ENCODE results near the gene IRGQ.
"Not testable (repeated sequence)": the region's sequence is repeated elsewhere in the genome, so short reads cannot be mapped to it uniquely, and the experiment has no call there.

Gene IRGQ

GRCh38 chr19:43595999-43596841 lies at the start of gene IRGQ, which contains the start of gene ZNF576:
TSS of gene IRGQ (minus strand) at chr19:43596134. CDS start at chr19:43595338, 796 bp downstream.
TSS of gene ZNF576 (plus strand) at chr19:43596595. CDS start at chr19:43597109, 514 bp downstream.
- DNase-seq = peak; percentile 99

GRCh38 chr19:43644181-43644580 lies 48.2 kb upstream of the IRGQ start:
- DNase-seq = no peak

DNA sequence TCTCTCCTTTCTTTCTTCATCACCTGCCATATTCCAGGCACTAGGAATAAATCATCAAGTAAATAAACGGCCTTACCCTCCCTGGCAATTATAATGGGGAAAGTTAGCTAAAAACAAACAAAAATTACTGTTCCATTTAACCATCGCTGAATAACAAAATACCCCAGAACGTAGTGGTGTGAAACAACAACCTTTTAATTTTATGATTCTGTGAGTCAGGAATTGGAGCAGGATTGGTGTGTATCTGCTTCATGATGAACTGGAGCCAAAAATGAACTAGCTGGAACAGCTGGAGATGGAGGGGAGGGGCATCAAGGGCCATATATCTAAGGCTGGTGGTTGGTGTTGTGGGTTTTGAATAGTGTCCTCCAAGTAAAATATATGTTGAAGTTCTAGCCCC lies 47.4 kb upstream of the IRGQ start:
- DNase-seq = no peak

DNA sequence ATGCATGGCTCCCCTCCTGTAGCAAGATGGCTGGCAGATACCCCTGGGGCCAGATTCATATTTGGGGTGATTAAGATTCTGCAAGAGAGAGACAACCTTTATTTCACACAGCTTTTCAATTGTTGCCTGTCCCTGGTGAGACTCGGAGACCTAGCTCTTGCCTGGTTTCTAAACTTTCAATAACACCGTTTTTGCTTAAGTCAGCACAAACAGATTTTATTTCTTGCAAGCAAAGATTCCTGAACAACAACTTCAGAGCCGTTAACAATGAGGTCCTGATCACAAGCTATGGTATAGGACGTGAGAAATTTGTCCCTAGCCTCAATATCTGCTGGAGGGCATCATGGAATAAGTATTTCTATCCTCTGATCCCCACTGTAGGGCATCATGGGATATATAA lies 46.6 kb upstream of the IRGQ start:
- DNase-seq = no peak

GRCh38 chr19:43641333-43641732 lies 45.4 kb upstream of the IRGQ start:
- DNase-seq = no peak

GRCh38 chr19:43640424-43640757 lies 44.5 kb upstream of the IRGQ start:
- no peak for DNase-seq

GRCh38 chr19:43639519-43640423 lies 43.8 kb upstream of the IRGQ start, which contains the start of gene CADM4:
TSS of gene CADM4 (minus strand) at chr19:43639850. CDS start at chr19:43639790, 60 bp downstream.
- DNase-seq = no peak

GRCh38 chr19:43638995-43639518 lies 43.1 kb upstream of the IRGQ start:
- DNase-seq = no peak

- DNase-seq = no peak
Measured at GRCh38 chr19:43638214-43638994, 42.5 kb upstream of the IRGQ start.

DNA sequence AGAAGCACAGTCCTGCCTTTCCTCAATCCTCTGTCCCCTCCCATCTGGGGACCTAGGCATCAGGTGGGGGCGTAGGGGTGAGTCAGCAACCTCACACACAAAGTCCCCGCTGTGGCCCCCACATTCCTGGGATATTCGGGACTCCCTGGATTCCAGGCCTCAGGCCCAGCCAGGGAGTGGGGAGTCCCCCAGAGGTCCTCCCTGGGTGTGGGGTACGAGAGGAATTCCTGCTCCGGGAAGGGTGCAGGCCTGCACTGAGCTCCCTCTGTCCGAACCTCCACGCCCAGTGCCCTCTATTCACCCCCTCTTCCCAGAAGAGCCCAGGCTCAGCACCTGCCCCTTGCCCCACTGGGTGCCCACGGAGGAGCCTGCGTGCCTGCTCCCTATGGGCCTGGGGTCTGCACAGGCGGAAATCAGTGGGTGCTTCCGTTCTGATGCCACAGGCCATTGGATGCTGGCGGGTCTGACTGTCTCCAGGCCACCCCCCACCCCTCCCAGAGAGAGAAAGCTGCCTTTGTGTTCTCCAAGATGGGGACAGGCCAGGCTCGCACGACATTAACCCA lies 40.3 kb upstream of the IRGQ start:
- peak; percentile 33 for DNase-seq

- not testable (repeated sequence) for DNase-seq
Measured at GRCh38 chr19:43635561-43635940, 39.6 kb upstream of the IRGQ start.

DNA sequence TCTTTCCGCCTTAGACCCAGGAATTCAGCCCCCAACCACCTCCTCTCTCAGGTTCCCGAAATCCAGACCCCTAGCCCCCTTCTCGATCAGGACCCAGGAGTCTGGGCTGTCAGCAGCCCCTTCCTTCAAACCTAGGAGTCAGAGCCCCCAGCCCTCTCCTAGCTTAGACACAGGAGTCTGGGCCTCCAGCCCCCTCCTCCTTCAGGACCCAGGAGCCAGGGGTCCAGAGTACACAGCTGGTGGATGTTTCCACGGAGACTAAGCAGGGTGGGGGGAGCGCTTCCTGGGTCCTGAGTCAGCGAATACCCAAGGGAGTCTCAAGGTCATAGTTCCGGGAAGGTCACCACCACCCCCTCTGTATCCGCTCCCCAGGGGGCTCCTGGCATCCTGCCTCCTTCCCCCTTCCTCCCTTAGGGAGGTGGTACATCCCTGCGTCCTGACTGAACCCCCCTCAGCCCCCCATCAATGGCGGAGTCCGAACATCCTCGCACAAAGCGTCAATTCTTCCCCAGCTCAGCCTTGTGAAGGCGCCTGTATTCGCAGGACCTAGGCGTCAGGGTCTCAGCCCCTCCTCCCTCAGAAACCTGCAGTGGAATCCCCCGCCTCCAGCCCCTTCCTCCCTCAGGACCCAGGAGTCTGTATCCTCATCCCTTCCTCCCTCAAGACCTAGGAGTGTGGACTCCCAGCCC lies 39.1 kb upstream of the IRGQ start:
- DNase-seq = peak; percentile 38

DNA sequence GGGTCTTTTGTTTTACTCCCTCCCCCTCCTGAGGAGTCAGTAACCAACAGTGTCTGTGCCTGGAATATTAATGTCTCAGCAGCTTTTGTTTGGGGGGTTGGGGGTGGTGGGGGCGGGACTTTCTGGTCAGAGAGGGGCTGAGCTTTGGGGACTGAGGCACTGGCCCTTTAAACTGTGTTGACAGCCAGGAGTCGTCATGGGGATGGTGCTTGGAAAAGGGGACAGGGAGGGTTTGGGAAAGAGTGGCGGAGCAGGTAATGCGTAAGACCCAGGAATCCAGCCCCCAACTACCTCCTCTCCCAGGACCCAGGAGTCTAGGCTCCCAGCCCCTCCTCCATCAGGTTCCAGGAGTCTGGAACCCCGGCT lies 38.6 kb upstream of the IRGQ start:
- DNase-seq = no peak

DNA sequence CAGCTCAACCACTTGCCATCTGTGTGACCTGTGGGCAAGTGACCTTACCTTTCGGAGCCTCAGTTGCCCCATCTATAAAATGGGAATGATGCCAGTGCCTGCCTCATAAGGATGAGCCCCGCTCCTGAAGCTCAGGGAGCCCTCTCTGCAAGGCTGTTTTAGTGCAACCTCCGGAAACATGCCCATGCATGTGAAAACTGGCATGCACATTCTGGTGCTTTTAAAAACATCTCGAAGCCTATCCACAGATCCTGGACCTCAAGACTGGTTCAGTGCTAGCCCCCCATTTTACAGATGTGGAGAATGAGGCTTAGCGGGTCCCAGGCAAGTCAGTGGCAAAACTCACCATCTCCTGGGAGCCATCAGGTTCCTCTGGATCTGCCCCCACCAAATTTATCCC lies 38.1 kb upstream of the IRGQ start:
- no peak for DNase-seq

DNA sequence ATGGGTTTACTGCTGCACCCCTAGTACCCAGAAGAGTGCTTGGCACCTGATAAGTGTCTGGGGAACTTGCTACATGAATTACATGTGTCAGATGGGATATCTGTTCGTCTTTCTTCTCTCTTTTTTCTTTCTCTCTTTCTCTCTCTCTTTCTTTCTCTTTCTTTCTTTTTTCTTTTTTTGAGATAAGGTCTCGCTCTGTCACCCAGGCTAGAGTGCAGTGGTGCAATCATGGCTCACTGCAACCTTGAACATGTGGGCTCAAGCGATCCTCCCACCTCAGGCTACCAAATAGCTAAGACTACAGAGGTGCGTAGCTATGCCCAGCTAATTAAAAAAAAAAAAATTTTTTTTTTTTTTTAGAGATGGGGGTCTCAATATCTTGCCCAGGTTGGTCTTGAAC lies 37.6 kb upstream of the IRGQ start:
- DNase-seq = no peak

DNA sequence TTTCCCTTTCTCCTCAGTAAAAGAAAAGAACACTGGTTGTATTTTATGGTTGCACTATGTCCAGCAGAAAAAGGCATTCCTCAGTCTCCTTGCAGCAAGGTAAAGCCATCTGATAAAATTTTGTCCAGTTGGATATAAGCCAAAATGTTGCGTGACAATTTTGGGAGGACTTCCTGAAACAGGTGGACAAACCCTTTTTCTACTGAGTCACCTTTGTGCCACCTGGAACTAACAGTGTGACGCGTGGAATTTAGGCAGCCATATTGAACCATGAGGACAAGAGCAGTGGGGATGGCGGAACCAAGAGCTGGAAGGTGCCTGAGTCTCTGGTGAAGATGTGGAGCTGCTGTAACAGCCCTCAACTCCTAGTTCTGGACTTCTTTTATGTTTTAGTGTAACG lies 35.6 kb upstream of the IRGQ start:
- DNase-seq = no peak

- no peak for DNase-seq
Measured at GRCh38 chr19:43628646-43629326, 32.9 kb upstream of the IRGQ start.

DNA sequence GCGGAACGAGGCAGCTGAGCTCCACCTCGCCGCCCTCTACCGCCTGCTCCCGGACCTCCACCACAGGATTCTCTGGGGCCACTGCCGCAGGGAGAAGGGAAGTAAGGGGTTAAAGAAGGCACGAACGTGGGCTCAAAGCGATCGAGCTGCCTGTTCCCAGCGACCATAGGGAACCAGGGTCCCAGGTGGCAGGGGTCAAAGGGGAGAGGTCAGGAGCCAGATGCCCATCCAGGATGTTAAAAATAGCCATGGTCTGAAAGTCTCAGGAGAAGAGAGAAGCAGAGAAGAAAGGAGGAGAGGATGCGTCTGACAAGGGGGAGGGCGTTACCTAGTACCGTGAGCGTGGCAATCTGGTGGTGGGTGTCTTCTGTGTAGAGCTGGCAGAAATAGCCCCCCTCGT lies 30.9 kb upstream of the IRGQ start:
- no peak for DNase-seq

- DNase-seq = no peak
Measured at GRCh38 chr19:43625918-43626579, 30.1 kb upstream of the IRGQ start.

GRCh38 chr19:43624933-43625332 lies 29.0 kb upstream of the IRGQ start:
- no peak for DNase-seq
